C1 segment of cervical spinal cord (tissue), 14 donors: ENCODE results near the gene DCP1A.

Experiments used
- DNase-seq, 14 donors: peaks; one replicate each; lab custom pipeline; 2025; lab: John Stamatoyannopoulos, UW

The DCP1A gene

DNA sequence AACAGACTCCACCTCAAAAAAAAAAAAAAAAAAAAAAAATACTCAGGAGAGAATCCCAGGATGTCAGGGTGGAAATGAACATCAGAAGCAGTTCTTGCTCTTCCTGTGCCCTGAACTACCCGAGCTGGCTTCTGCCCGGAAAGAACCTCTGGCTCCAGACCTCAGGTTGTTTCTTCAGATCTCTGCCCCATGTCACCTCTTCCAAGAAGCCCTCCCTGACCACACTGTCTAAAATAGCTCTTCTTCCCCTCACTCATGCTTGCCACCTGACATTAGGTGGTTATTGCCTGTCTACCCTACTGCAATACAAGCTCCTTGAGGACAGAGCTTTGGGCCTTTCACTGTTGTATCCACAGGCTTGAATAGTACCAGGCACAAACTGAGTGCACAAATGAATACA lies 99.7 kb downstream of the DCP1A start:
- DNase-seq: no peak

- DNase-seq: no peak
Observed at GRCh38 chr3:53244271-53244670, 103.1 kb downstream of the DCP1A start.

GRCh38 chr3:53243785-53244184 lies 103.6 kb downstream of the DCP1A start:
- DNase-seq: no peak

DNA sequence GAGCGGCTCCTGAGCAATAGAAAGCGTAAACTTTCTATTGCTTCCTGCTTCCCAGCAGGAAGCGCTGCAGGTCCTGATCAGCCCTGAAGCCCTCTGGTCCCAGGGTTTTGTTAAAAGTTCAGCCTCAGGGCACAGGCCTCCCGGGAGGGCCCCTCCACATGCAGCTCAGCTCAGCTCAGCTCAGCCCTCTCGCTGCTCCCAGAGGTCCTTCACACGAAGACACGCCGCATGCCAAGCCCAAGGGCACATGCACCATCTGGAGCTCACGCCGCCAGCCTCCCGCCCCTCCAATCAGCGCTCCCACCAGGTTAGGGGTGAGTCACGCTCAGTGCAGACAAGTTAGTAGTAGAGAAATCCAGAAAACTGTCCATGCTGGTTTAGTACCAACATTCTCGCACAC lies 104.2 kb downstream of the DCP1A start:
- no peak for DNase-seq

DNA sequence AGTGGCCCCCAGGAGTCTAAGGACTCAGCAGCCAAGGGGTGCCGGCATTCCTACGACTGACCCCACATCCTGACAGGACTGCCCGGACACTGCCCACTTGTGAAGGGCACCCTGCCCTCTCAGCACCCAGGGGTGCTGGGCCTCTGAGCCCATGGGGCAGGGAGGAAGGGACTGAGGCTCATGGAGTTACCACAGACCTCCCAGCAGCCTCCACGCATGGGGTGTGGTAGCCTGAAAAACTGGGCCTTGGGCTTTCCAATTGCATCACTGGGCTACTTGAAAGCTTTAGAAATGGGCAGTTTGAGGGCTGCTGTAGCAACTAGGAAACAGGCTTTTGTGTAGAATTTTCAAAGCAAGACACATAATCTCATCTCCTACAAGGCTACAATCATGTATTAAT lies 104.7 kb downstream of the DCP1A start:
- no peak for DNase-seq

- no peak for DNase-seq
Observed at GRCh38 chr3:53242155-53242554, 105.2 kb downstream of the DCP1A start.

- DNase-seq: peak in 1 of 14 donors; percentile 48
Observed at GRCh38 chr3:53240989-53241972, 106.1 kb downstream of the DCP1A start.

GRCh38 chr3:53239800-53240199 lies 107.5 kb downstream of the DCP1A start:
- DNase-seq: no peak

- DNase-seq: no peak
Observed at GRCh38 chr3:53238886-53239285, 108.5 kb downstream of the DCP1A start.

DNA sequence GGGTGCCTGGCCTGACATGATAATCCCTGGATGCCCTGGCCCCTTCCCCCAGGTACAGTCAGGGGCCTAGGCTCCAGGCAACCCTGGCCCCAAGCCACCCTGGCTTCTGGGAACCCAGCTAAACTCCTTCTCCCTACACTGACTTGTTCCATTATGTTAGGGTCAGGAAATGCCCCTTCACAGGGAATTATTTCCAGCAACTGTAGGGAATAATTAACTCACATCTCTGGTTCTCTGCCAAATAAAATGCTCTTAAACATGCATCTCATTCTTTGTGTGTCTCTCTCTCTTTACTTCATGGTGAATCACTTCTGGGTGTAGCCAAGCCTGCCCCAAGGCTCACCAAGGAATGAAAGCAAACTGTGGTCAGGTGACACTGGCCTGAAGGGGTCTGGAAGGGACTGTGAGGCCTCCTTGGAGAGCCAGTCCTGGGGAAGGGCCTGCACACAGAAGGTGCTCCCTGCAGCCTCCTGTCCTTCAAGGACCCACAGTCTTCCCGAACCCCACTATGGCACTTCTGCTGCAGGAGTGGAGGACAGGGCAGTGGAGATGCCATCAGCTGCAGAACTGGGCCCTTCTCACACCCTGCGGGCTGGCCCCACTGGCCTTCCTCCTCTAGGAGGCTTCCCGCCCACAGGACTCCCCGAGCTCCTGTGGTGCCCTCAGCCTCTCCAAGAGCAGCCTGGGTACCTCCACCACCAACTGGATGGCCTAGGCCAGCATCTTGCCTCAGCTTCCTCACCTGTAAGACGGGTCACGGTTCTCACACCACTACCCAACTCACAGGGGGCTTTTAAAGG lies 109.1 kb downstream of the DCP1A start:
- DNase-seq: peak in 1 of 14 donors; percentile 47

GRCh38 chr3:53236112-53236841 lies 111.1 kb downstream of the DCP1A start:
- DNase-seq: peak in 12 of 14 donors; percentile 10 to 66 (median 32)

GRCh38 chr3:53235545-53235944 lies 111.8 kb downstream of the DCP1A start:
- DNase-seq: no peak

DNA sequence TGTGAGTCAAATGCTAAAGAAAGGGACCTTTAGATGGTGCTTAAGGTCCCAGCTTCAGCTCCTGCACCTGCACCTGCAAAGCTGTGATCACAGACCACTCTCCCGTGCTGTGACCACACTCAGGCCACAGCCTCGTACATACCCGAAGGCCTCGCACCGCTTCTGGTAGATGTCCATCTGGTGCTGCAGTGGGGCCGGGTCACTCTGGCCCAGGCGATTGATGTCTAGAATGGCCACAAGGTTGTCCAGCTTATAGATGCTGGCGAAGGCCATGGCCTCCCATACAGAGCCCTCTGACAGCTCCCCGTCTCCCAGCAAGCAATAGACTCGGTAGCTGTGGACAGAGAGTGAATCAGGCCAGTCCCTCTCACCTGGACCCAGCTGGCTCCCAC lies 112.5 kb downstream of the DCP1A start:
- DNase-seq: no peak

DNA sequence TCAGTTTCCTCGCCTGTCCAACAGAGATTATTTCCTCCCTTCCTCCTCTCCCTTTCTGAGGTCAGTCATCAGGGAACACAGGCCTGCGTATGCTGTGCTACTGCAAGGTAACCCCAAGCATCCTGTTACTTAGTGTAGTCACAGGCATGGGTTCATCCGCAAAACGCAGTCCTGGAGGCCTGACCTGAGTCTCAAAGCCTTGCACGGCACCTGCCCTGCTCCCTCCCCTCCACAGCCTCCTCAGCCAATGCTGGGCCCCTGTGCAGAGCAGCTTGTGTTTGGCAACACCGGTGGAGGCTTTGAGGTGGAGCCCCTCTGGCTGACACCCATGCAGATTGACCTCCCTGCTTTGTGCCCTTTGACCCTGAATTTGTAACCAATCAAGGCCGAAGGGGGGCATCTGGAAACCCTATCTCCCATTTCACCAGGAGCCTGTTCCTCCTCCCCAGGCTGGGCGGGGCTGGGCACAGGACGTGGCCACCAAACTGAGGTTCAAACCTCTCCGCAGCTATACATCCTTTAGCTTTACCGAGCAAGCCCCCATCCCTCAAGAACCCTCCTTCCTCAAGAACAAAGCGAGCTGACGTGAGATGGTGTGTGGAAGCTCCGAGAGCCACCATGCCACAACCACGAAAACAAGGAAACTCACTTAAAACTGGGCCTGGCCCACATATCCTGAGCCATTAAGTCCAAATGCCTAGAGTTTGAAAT lies 113.1 kb downstream of the DCP1A start:
- no peak for DNase-seq
